ENCODE data around the gene ARFGAP3.

GRCh38 chr22:42897960-42898359 is 40.9 kb upstream of the ARFGAP3 start:
- TF ChIP-seq CTCF (conservative IDR thresholded peaks at IDR 0.05; ENCODE audit: low read length) (no peak), EZH2phosphoT487 (IDR thresholded peaks at IDR 0.05; ENCODE audit: borderline replicate concordance) (no peak)

Data from Loucy (cell line).